HepG2 (cell line): ENCODE measurements around the gene ATP9B. TPM values are rescaled to one million over a fixed set of nuclear protein-coding genes. Genes with fewer than 3 reads are reported as not detected.

ENCODE experiments used
- ATAC-seq: fragments of 200-7000 bp; cut with Tn5 transposase; 3 replicates; pipeline ENCODE4 v1.9.1; 2020; ENCODE audit warnings: mild to moderate bottlenecking, moderate library complexity
- BruUV-seq: library from RNA; stranded (reverse); fragments of 400-500 nt; replicated peaks from 2 replicates; lab custom pipeline; 2021; lab: Mats Ljungman, UMichigan
- CTCF ChIA-PET: fragments of 300-600 bp; formaldehyde crosslinking; extraction: SDS; loops from one replicate; lab custom pipeline; 2021; ENCODE audit warnings: low total read pairs, inconsistent platforms, low intra/inter-chr PET ratio; lab: Yijun Ruan, JAX
- POLR2A ChIA-PET: fragments of 350-600 bp; sonication (Branson Sonifier 250); formaldehyde crosslinking; loops from one replicate; lab custom pipeline; 2020; ENCODE audit warnings: antibody characterized with exemption, inconsistent platforms; lab: Yijun Ruan, JAX
- DNase-seq: peaks from one replicate; pipeline ENCODE4 v3.0.0-alpha.2; 2015; ENCODE audit warnings: low spot score
- FAIRE-seq: peaks from 3 replicates; lab custom pipeline; 2011; peaks lifted over from hg19 to GRCh38; lab: Jason Lieb, UNC
- H2AFZ ChIP-seq: one replicate; pipeline ENCODE4 v1.6.1; 2011; ENCODE audit warnings: low read length, inconsistent platforms
- H3K27ac ChIP-seq: fragments of 300-600 bp; 3 replicates; pipeline ENCODE4 v1.8.0; 2011; ENCODE audit warnings: mixed run types, mild to moderate bottlenecking, mixed read lengths, low read length, inconsistent platforms; ENCODE audit not compliant: insufficient read depth; ENCODE audit errors: extremely low read length
- H3K27me3 ChIP-seq, 2 experiments: fragments of 200-600 bp in 1 of 2; 2 replicates in 1 of 2; 3 replicates in 1 of 2; pipeline versions ENCODE4 v1.6.0 to v1.8.0; 2011; ENCODE audit warnings: low read length in 2 of 2, mild to moderate bottlenecking in 2 of 2, moderate library complexity in 2 of 2, inconsistent platforms in 1 of 2; ENCODE audit not compliant: insufficient read depth in 2 of 2, control insufficient read depth in 1 of 2
- H3K36me3 ChIP-seq, 2 experiments: fragments of 200-600 bp in 1 of 2; replicated peaks in 1 of 2; 2 replicates in 1 of 2; 3 replicates in 1 of 2; pipeline versions ENCODE4 v1.5.1 to v1.8.0; 2011; ENCODE audit warnings: low read length in 2 of 2, inconsistent platforms in 1 of 2; ENCODE audit not compliant: insufficient read depth in 2 of 2, control insufficient read depth in 1 of 2
- H3K4me1 ChIP-seq: 2 replicates; pipeline ENCODE4 v1.5.1; 2012; ENCODE audit warnings: low read length, inconsistent platforms; ENCODE audit not compliant: insufficient read depth
- H3K4me2 ChIP-seq: 2 replicates; pipeline ENCODE4 v1.6.0; 2011; ENCODE audit warnings: low read depth, low read length, inconsistent platforms
- H3K4me3 ChIP-seq, 3 experiments: fragments of 200-600 bp in 1 of 3; sonication (generic), shearing (Covaris generic) in 1 of 3; replicated peaks in 1 of 3; 2 replicates each; pipeline ENCODE4 v1.5.1; 2011 to 2016; ENCODE audit warnings: low read length in 3 of 3, inconsistent platforms in 2 of 3, low read depth in 2 of 3, mild to moderate bottlenecking in 2 of 3, control low read depth in 1 of 3, mixed read lengths in 1 of 3; ENCODE audit not compliant: insufficient read depth in 1 of 3
- H3K79me2 ChIP-seq: one replicate; pipeline ENCODE4 v1.6.1; 2011; ENCODE audit warnings: low read length, inconsistent platforms; ENCODE audit not compliant: insufficient read depth
- H3K9ac ChIP-seq: 2 replicates; pipeline ENCODE4 v1.6.0; 2011; ENCODE audit warnings: mild to moderate bottlenecking, low read depth, low read length, inconsistent platforms; ENCODE audit not compliant: insufficient read depth
- H3K9me3 ChIP-seq: 2 replicates; pipeline ENCODE4 v1.5.1; 2012; ENCODE audit warnings: mild to moderate bottlenecking, low read length
- H4K20me1 ChIP-seq: 2 replicates; pipeline ENCODE4 v1.6.0; 2011; ENCODE audit warnings: inconsistent platforms, mild to moderate bottlenecking, low read length, moderate library complexity; ENCODE audit not compliant: insufficient read depth
- CENPX ChIP-seq: sonication (generic); formaldehyde crosslinking; IDR thresholded peaks from 2 replicates; pipeline ENCODE4 v1.9.0; 2021; ENCODE audit warnings: mild to moderate bottlenecking, missing genetic modification reagents, moderate library complexity
- MEIS1 ChIP-seq: sonication (generic); formaldehyde crosslinking; IDR thresholded peaks from 2 replicates; pipeline ENCODE4 v1.9.0; 2021; ENCODE audit warnings: mild to moderate bottlenecking, missing genetic modification reagents, moderate library complexity, borderline replicate concordance
- SNAPC4 ChIP-seq: sonication (generic); formaldehyde crosslinking; IDR thresholded peaks from 2 replicates; pipeline ENCODE4 v1.4.0; 2020; ENCODE audit warnings: mild to moderate bottlenecking, missing genetic modification reagents
- ZFYVE20 ChIP-seq: sonication (generic); formaldehyde crosslinking; IDR thresholded peaks from 2 replicates; pipeline ENCODE4 v1.8.0; 2023; ENCODE audit warnings: low read depth, mild to moderate bottlenecking, moderate library complexity, missing genetic modification reagents, borderline replicate concordance
- ZSCAN31 ChIP-seq: sonication (generic); formaldehyde crosslinking; IDR thresholded peaks from 2 replicates; pipeline ENCODE4 v1.5.0; 2020; ENCODE audit warnings: low read depth, mild to moderate bottlenecking, missing genetic modification reagents
- WGBS: methylation state at CpG from one replicate; pipeline ENCODE4 v1.1.6; 2017; ENCODE audit warnings: low lambda C conversion rate; 5-methylcytosine and 5-hydroxymethylcytosine counted together
- in situ Hi-C: cut with HindIII; loops from 2 replicates; pipeline ENCODE4 v1.10.0; 2017; ENCODE audit warnings: low pct_unique_long_range_greater_than_20kb; ENCODE audit not compliant: extremely low pct_ligation_motif_present
- intact Hi-C: fragments of 100-400 bp; cut with micrococcal nuclease; formaldehyde crosslinking; loops from one replicate; pipeline ENCODE4 v1.10.0; 2022; ENCODE audit not compliant: unreplicated experiment
- polyA plus RNA-seq, 8 experiments: library from polyadenylated mRNA; depleted of rRNA in 3 of 8; stranded (reverse) in 7 of 8; unstranded in 1 of 8; fragments of >200 nt; fragmentation: Illumina TruSeq in 4 of 8; extraction: Trizol in 4 of 8; gene quantifications; 2 replicates each; pipeline versions ENCODE4 v1.2.1 to v1.2.3, GENCODE V29; 2011 to 2016; ENCODE audit warnings: low read depth in 4 of 8, missing spikeins in 1 of 8, mixed read lengths in 1 of 8; ENCODE audit not compliant: insufficient read depth in 1 of 8
- total RNA-seq, 5 experiments: library from RNA; depleted of rRNA; stranded (reverse); fragments of >200 nt; fragmentation: Illumina TruSeq; extraction: Trizol; gene quantifications; 2 replicates each; pipeline ENCODE4 v1.2.3, GENCODE V29; 2016; ENCODE audit warnings: low read depth in 1 of 5
- TF ChIP-seq, protein P1 (sequence below): sonication (generic); formaldehyde crosslinking; IDR thresholded peaks from 2 replicates; pipeline ENCODE4 v1.4.0; 2020; ENCODE audit warnings: mild to moderate bottlenecking, missing genetic modification reagents
- TF ChIP-seq, protein P2 (sequence below): sonication (generic); formaldehyde crosslinking; IDR thresholded peaks from one replicate; pipeline ENCODE4 v1.5.1; 2020; ENCODE audit warnings: mild to moderate bottlenecking, missing genetic modification reagents; ENCODE audit errors: not compliant biosample characterization
- TF ChIP-seq, protein P3 (sequence below): sonication (generic); formaldehyde crosslinking; conservative IDR thresholded peaks from 2 replicates; pipeline ENCODE4 v1.4.0; 2020; ENCODE audit warnings: missing genetic modification reagents

Gene ATP9B
- total and polyA plus RNA-seq, 2 of the 13 experiments (the other 11 are each of a cell fraction or from before 2014, with no cell fraction given), result 10.8 to 11.3 TPM

- H3K9me3 ChIP-seq, result no peaks in the 10 kb centered on the region
- no peaks in the 10 kb centered on the region for H3K79me2 ChIP-seq
- H2AFZ ChIP-seq, result no peak overlapping the region
- DNase-seq, result no peak
- H3K4me2 ChIP-seq, result no peak overlapping the region
- intact Hi-C loops (no loop called here), in situ Hi-C loops (no loop called here)
- ChIA-PET CTCF (no interaction called here), POLR2A (no interaction called here)
- no peak overlapping the region for H3K4me3 ChIP-seq
- ATAC-seq, result no peak
- peaks cover 10% of the 10 kb centered on the region for H3K4me1 ChIP-seq
- no peak overlapping the region for H3K9ac ChIP-seq
- H4K20me1 ChIP-seq, result no peaks in the 10 kb centered on the region
- 95% methylated on average over 6 of the region's 6 CpGs for WGBS
- no peaks in the 10 kb centered on the region for H3K27me3 ChIP-seq
- no peaks in the 10 kb centered on the region for H3K36me3 ChIP-seq
- no peak for FAIRE-seq
- no TSS peak for BruUV-seq
- H3K27ac ChIP-seq, result no peak overlapping the region
- no peak for TF ChIP-seq SNAPC4 (CRISPR knock-in tag)
- TF ChIP-seq, protein P1, sequence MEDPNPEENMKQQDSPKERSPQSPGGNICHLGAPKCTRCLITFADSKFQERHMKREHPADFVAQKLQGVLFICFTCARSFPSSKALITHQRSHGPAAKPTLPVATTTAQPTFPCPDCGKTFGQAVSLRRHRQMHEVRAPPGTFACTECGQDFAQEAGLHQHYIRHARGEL (CRISPR knock-in tag), result no peak
- TF ChIP-seq, protein P2, sequence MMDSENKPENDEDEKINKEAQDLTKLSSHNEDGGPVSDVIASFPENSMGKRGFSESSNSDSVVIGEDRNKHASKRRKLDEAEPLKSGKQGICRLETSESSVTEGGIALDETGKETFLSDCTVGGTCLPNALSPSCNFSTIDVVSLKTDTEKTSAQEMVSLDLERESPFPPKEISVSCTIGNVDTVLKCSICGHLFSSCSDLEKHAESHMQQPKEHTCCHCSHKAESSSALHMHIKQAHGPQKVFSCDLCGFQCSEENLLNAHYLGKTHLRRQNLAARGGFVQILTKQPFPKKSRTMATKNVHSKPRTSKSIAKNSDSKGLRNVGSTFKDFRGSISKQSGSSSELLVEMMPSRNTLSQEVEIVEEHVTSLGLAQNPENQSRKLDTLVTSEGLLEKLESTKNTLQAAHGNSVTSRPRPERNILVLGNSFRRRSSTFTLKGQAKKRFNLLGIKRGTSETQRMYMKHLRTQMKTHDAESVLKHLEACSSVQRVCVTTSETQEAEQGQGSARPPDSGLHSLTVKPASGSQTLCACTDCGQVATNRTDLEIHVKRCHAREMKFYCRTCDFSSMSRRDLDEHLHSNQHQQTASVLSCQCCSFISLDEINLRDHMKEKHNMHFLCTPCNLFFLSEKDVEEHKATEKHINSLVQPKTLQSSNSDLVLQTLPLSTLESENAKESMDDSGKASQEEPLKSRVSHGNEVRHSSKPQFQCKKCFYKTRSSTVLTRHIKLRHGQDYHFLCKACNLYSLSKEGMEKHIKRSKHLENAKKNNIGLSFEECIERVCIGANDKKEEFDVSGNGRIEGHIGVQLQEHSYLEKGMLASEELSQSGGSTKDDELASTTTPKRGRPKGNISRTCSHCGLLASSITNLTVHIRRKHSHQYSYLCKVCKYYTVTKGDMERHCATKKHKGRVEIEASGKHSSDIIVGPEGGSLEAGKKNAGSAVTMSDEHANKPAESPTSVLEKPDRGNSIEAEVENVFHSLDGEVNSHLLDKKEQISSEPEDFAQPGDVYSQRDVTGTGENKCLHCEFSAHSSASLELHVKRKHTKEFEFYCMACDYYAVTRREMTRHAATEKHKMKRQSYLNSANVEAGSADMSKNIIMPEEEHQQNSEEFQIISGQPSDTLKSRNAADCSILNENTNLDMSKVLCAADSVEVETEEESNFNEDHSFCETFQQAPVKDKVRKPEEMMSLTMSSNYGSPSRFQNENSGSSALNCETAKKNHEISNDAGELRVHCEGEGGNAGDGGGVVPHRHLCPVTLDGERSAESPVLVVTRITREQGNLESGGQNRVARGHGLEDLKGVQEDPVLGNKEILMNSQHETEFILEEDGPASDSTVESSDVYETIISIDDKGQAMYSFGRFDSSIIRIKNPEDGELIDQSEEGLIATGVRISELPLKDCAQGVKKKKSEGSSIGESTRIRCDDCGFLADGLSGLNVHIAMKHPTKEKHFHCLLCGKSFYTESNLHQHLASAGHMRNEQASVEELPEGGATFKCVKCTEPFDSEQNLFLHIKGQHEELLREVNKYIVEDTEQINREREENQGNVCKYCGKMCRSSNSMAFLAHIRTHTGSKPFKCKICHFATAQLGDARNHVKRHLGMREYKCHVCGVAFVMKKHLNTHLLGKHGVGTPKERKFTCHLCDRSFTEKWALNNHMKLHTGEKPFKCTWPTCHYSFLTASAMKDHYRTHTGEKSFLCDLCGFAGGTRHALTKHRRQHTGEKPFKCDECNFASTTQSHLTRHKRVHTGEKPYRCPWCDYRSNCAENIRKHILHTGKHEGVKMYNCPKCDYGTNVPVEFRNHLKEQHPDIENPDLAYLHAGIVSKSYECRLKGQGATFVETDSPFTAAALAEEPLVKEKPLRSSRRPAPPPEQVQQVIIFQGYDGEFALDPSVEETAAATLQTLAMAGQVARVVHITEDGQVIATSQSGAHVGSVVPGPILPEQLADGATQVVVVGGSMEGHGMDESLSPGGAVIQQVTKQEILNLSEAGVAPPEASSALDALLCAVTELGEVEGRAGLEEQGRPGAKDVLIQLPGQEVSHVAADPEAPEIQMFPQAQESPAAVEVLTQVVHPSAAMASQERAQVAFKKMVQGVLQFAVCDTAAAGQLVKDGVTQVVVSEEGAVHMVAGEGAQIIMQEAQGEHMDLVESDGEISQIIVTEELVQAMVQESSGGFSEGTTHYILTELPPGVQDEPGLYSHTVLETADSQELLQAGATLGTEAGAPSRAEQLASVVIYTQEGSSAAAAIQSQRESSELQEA (CRISPR knock-in tag), result no peak
- no peak for TF ChIP-seq ZSCAN31
- TF ChIP-seq, protein P3, sequence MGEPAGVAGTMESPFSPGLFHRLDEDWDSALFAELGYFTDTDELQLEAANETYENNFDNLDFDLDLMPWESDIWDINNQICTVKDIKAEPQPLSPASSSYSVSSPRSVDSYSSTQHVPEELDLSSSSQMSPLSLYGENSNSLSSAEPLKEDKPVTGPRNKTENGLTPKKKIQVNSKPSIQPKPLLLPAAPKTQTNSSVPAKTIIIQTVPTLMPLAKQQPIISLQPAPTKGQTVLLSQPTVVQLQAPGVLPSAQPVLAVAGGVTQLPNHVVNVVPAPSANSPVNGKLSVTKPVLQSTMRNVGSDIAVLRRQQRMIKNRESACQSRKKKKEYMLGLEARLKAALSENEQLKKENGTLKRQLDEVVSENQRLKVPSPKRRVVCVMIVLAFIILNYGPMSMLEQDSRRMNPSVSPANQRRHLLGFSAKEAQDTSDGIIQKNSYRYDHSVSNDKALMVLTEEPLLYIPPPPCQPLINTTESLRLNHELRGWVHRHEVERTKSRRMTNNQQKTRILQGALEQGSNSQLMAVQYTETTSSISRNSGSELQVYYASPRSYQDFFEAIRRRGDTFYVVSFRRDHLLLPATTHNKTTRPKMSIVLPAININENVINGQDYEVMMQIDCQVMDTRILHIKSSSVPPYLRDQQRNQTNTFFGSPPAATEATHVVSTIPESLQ (CRISPR knock-in tag), result no peak
- no peak for TF ChIP-seq CENPX
- TF ChIP-seq MEIS1 (CRISPR knock-in tag), result no peak
- no peak for TF ChIP-seq ZFYVE20 (CRISPR knock-in tag)
These were observed 147.0 kb downstream of the ATP9B start for GRCh38 chr18:79216176-79216575.
